ENCODE results near the gene RAB43.
"Not testable (repeated sequence)": the region's sequence is repeated elsewhere in the genome, so short reads cannot be mapped to it uniquely, and the experiment has no call there.

The RAB43 gene

GRCh38 chr3:129121016-129121791 is 400 bp downstream of the RAB43 start:
- DNase-seq, result peak; percentile 27

GRCh38 chr3:129120254-129121004 is 1.2 kb downstream of the RAB43 start:
- peak; percentile 91 for DNase-seq

GRCh38 chr3:129119365-129120100 is 2.1 kb downstream of the RAB43 start:
- DNase-seq, result no peak

- no peak for DNase-seq
These were observed 2.9 kb downstream of the RAB43 start for GRCh38 chr3:129118745-129119144.

GRCh38 chr3:129117134-129117533 is 4.5 kb downstream of the RAB43 start:
- no peak for DNase-seq

- DNase-seq, result no peak
These were observed 5.1 kb downstream of the RAB43 start for GRCh38 chr3:129116482-129116946.

- DNase-seq, result no peak
These were observed 7.1 kb downstream of the RAB43 start for GRCh38 chr3:129114455-129114854.

GRCh38 chr3:129112308-129113052 is 9.1 kb downstream of the RAB43 start:
- DNase-seq, result no peak

- DNase-seq, result not testable (repeated sequence)
These were observed 10.4 kb downstream of the RAB43 start for GRCh38 chr3:129111076-129111780.

GRCh38 chr3:129107793-129108192 is 13.8 kb downstream of the RAB43 start:
- no peak for DNase-seq

GRCh38 chr3:129106866-129107565 is 14.6 kb downstream of the RAB43 start:
- no peak for DNase-seq

GRCh38 chr3:129106320-129106719 is 15.3 kb downstream of the RAB43 start:
- DNase-seq, result peak; percentile 36

GRCh38 chr3:129105862-129106261 is 15.7 kb downstream of the RAB43 start:
- DNase-seq, result no peak

GRCh38 chr3:129104498-129105079 is 17.0 kb downstream of the RAB43 start:
- no peak for DNase-seq

GRCh38 chr3:129104051-129104450 is 17.6 kb downstream of the RAB43 start:
- DNase-seq, result no peak

GRCh38 chr3:129103296-129103695 is 18.3 kb downstream of the RAB43 start:
- DNase-seq, result no peak

GRCh38 chr3:129101370-129102138 is 20.1 kb downstream of the RAB43 start:
- peak; percentile 30 for DNase-seq

GRCh38 chr3:129100274-129100673 is 21.3 kb downstream of the RAB43 start:
- no peak for DNase-seq

GRCh38 chr3:129095285-129095684 is 26.3 kb downstream of the RAB43 start:
- no peak for DNase-seq

- not testable (repeated sequence) for DNase-seq
These were observed 33.3 kb downstream of the RAB43 start for GRCh38 chr3:129088312-129088711.
